K562 (cell line): ENCODE measurements around the gene DNASE1L2. TPM values are rescaled to one million over a fixed set of nuclear protein-coding genes. Genes with fewer than 3 reads are reported as not detected.
A peak's percentile ranks its signal among the peaks of the same experiment; 100 is the strongest.

Experiments used
- ATAC-seq: fragments of 200-7000 bp; cut with Tn5 transposase; 3 replicates; pipeline ENCODE4 v1.9.1; 2020; ENCODE audit warnings: moderate library complexity
- BruUV-seq: library from RNA; stranded (reverse); fragments of 400-500 nt; replicated peaks from 2 replicates; lab custom pipeline; 2021; lab: Mats Ljungman, UMichigan
- CTCF ChIA-PET: fragments of 300-600 bp; formaldehyde crosslinking; extraction: SDS; loops from one replicate; lab custom pipeline; 2021; ENCODE audit warnings: low intra/inter-chr PET ratio; lab: Yijun Ruan, JAX
- POLR2A ChIA-PET: fragments of 300-600, 350-650 bp; sonication (Branson Sonifier 250); formaldehyde crosslinking; extraction: SDS; loops from one replicate; lab custom pipeline; 2021; ENCODE audit warnings: antibody characterized with exemption, inconsistent platforms; lab: Yijun Ruan, JAX
- DNase-seq, 4 experiments: peaks; one replicate each; pipeline versions ENCODE4 v3.0.0 to v3.0.0-alpha.2; 2011 to 2018; ENCODE audit warnings: low spot score in 3 of 4, mixed read lengths in 3 of 4; ENCODE audit errors: extremely low read depth in 1 of 4
- FAIRE-seq: peaks from 2 replicates; lab custom pipeline; 2011; peaks lifted over from hg19 to GRCh38; lab: Jason Lieb, UNC
- H2AFZ ChIP-seq: 2 replicates; pipeline ENCODE4 v1.6.0; 2011; ENCODE audit warnings: low read depth, low read length, control low read depth, inconsistent platforms
- H3K27ac ChIP-seq: fragments of 200-600 bp; 3 replicates; pipeline ENCODE4 v1.8.0; 2011; ENCODE audit warnings: low read depth, mild to moderate bottlenecking, control low read depth, inconsistent platforms, low read length, moderate library complexity, mixed read lengths; ENCODE audit errors: extremely low read depth
- H3K27me3 ChIP-seq, 2 experiments: fragments of 300-600 bp in 1 of 2; 2 replicates in 1 of 2; 3 replicates in 1 of 2; pipeline versions ENCODE4 v1.6.0 to v1.8.0; 2011; ENCODE audit warnings: inconsistent platforms in 2 of 2, low read length in 2 of 2, mild to moderate bottlenecking in 1 of 2, mixed read lengths in 1 of 2, moderate library complexity in 1 of 2; ENCODE audit not compliant: control insufficient read depth in 2 of 2, insufficient read depth in 2 of 2
- H3K36me3 ChIP-seq: fragments of 300-600 bp; 3 replicates; pipeline ENCODE4 v1.8.0; 2011; ENCODE audit warnings: mild to moderate bottlenecking, low read length, inconsistent platforms; ENCODE audit not compliant: control insufficient read depth, insufficient read depth
- H3K4me1 ChIP-seq, 2 experiments: fragments of 200-600 bp in 1 of 2; replicated peaks in 1 of 2; 2 replicates in 1 of 2; 3 replicates in 1 of 2; pipeline versions ENCODE4 v1.5.1 to v1.8.0; 2011; ENCODE audit warnings: inconsistent platforms in 2 of 2, low read length in 2 of 2, mild to moderate bottlenecking in 1 of 2, mixed read lengths in 1 of 2, moderate library complexity in 1 of 2; ENCODE audit not compliant: control insufficient read depth in 2 of 2, insufficient read depth in 2 of 2
- H3K4me2 ChIP-seq: 2 replicates; pipeline ENCODE4 v1.6.1; 2011; ENCODE audit warnings: low read length, control low read depth, inconsistent platforms, mixed read lengths; ENCODE audit not compliant: insufficient read depth
- H3K4me3 ChIP-seq: fragments of 200-600 bp; sonication (generic), shearing (Covaris generic); 2 replicates; pipeline ENCODE4 v1.5.1; 2016; ENCODE audit warnings: control low read depth, inconsistent platforms
- H3K79me2 ChIP-seq: fragments of 200-600 bp; 3 replicates; pipeline ENCODE4 v1.8.0; 2011; ENCODE audit warnings: low read length, inconsistent platforms; ENCODE audit not compliant: control insufficient read depth, insufficient read depth
- H3K9ac ChIP-seq, 2 experiments: 2 replicates each; pipeline versions ENCODE4 v1.6.0 to v1.6.1; 2011; ENCODE audit warnings: low read depth in 2 of 2, low read length in 2 of 2, control low read depth in 1 of 2, inconsistent platforms in 1 of 2, mild to moderate bottlenecking in 1 of 2, mixed read lengths in 1 of 2; ENCODE audit not compliant: insufficient read depth in 1 of 2
- H3K9me1 ChIP-seq: one replicate; pipeline ENCODE4 v1.6.0; 2011; ENCODE audit warnings: inconsistent platforms, mild to moderate bottlenecking, low read length, moderate library complexity; ENCODE audit not compliant: control insufficient read depth, insufficient read depth
- H3K9me3 ChIP-seq: replicated peaks from 2 replicates; pipeline ENCODE4 v1.5.1; 2011; ENCODE audit warnings: low read depth, low read length, inconsistent platforms; ENCODE audit not compliant: control insufficient read depth, insufficient read depth
- H4K20me1 ChIP-seq: replicated peaks from 2 replicates; pipeline ENCODE4 v1.6.1; 2011; ENCODE audit warnings: low read length, inconsistent platforms, mixed read lengths; ENCODE audit not compliant: control insufficient read depth, insufficient read depth
- GABPA ChIP-seq: fragments of 200-800 bp; sonication (Bioruptor generic); conservative IDR thresholded peaks from 2 replicates; pipeline ENCODE4 v1.6.1; 2016; ENCODE audit warnings: low read depth, missing genetic modification characterization, missing compliant biosample characterization
- MAFF ChIP-seq: IDR thresholded peaks from 2 replicates; pipeline ENCODE4 v1.6.1; 2012; ENCODE audit warnings: low read length, improper control_type of control experiment
- ZNF121 ChIP-seq: sonication (generic); formaldehyde crosslinking; conservative IDR thresholded peaks from 2 replicates; pipeline ENCODE4 v1.8.0; 2022; ENCODE audit warnings: missing genetic modification reagents
- ZNF76 ChIP-seq: fragments of 250-450 bp; sonication (Bioruptor Pico); IDR thresholded peaks from 2 replicates; pipeline ENCODE4 v1.4.0; 2020; ENCODE audit warnings: mild to moderate bottlenecking, moderate library complexity, borderline replicate concordance
- WGBS: fragments of 100-300 bp; shearing (Covaris generic); methylation state at CpG from one replicate; pipeline ENCODE4 v1.1.6; 2016; ENCODE audit warnings: low coverage, mixed read lengths; ENCODE audit not compliant: insufficient coverage; ENCODE audit errors: missing lambda C conversion rate; 5-methylcytosine and 5-hydroxymethylcytosine counted together
- in situ Hi-C: fragments of 300-500 bp; cut with MboI; formaldehyde crosslinking; loops from 4 replicates; pipeline ENCODE4 v1.15.0; 2018; ENCODE audit warnings: inconsistent platforms, mixed read lengths
- intact Hi-C: fragments of 100-400 bp; cut with micrococcal nuclease; formaldehyde crosslinking; loops from 2 replicates; pipeline ENCODE4 v1.14.2; 2022
- polyA plus RNA-seq, 8 experiments: library from polyadenylated mRNA; depleted of rRNA in 4 of 8; stranded (reverse) in 5 of 8; unstranded in 3 of 8; fragments of >200 nt; fragmentation: Nextera tagmentation in 2 of 8; fragmentation: Illumina TruSeq in 1 of 8; extraction: Ambion mirVana in 2 of 8; extraction: Trizol in 1 of 8; gene quantifications; 2 replicates each; pipeline versions ENCODE4 v1.2.1 to v1.2.3, GENCODE V29; 2011 to 2014; ENCODE audit warnings: inconsistent platforms in 1 of 8, missing spikeins in 1 of 8
- total RNA-seq, 7 experiments: library from RNA; depleted of rRNA in 6 of 7; stranded (reverse); fragments of >200 nt in 6 of 7; fragmentation: Illumina TruSeq in 2 of 7; extraction: Trizol in 2 of 7; gene quantifications; 2 replicates each; pipeline versions ENCODE4 v1.2.1 to v1.2.3, GENCODE V29; 2011 to 2021; ENCODE audit warnings: low replicate concordance in 1 of 7
- TF ChIP-seq, protein P1 (sequence below): fragments of 250-450 bp; sonication (Bioruptor Pico); IDR thresholded peaks from 2 replicates; pipeline ENCODE4 v1.4.0; 2020; ENCODE audit warnings: borderline replicate concordance

Gene DNASE1L2
- total and polyA plus RNA-seq, 9 of the 15 experiments (the other 6 are each of a cell fraction or from before 2014, with no cell fraction given) = 0.08 to 2.7 (median 1.7) TPM; not detected in 1

DNA sequence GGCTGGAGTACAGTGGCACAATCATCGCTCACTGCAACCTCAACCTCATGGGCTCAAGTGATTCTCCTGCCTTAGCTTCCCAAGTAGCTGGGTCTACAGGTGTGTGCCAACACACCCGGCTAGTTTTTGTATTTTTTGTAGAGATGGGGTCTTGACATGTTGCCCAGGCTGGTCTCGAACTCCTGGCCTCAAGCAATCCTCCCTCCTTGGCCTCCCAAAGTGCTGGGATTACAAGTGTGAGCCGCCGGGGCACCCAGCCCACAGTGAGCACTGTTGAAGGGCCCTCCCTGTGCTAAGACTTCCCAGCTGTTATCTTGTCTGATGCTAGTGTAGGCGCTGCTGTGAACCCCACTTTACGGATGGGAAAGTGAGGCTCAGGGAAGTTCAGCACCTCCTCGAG is 47.8 kb upstream of the DNASE1L2 start:
- intact Hi-C loops = no loop called here
- ATAC-seq (no peak), DNase-seq (no peak)
- H3K27me3 ChIP-seq = no peaks in the 10 kb centered on the region
- 0 out of 2 replicates have a peak, but pooled peaks cover 3% of the 10 kb centered on the region for H4K20me1 ChIP-seq
- CTCF ChIA-PET = no interaction called here
- TF ChIP-seq, protein P1, sequence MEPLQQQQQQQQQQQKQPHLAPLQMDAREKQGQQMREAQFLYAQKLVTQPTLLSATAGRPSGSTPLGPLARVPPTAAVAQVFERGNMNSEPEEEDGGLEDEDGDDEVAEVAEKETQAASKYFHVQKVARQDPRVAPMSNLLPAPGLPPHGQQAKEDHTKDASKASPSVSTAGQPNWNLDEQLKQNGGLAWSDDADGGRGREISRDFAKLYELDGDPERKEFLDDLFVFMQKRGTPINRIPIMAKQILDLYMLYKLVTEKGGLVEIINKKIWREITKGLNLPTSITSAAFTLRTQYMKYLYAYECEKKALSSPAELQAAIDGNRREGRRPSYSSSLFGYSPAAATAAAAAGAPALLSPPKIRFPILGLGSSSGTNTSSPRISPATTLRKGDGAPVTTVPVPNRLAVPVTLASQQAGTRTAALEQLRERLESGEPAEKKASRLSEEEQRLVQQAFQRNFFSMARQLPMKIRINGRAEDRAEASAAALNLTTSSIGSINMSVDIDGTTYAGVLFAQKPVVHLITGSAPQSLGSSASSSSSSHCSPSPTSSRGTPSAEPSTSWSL = no peak
- peak; percentile 69; the same call in 1 of the 2 replicates for TF ChIP-seq ZNF121 (CRISPR knock-in tag)
- no peak for TF ChIP-seq ZNF76 (CRISPR knock-in tag)
- TF ChIP-seq GABPA (tag) = no peak
- TF ChIP-seq MAFF = no peak
- TF ChIP-seq, all 486 proteins: peak for 1
- POLR2A ChIA-PET = no interaction called here
- H3K9ac ChIP-seq = peak overlapping the region in 1 of 2 experiments; percentile 71; a peak in 2 of 4 replicates
- whole genome bisulfite sequencing = 74% methylated on average over 7 of the region's 8 CpGs
- no peak overlapping the region for H3K4me2 ChIP-seq
- in situ Hi-C loops = no loop called here
- no peak for FAIRE-seq
- no peaks in the 10 kb centered on the region for H3K9me1 ChIP-seq
- H3K9me3 ChIP-seq = no peaks in the 10 kb centered on the region
- H3K27ac ChIP-seq = no peak overlapping the region
- no TSS peak for BruUV-seq
- no peak overlapping the region for H2AFZ ChIP-seq
- peaks cover 0 to 68% of the 10 kb centered on the region in 2 experiments; a peak in 2 of 5 replicates for H3K4me1 ChIP-seq
- no peaks in the 10 kb centered on the region for H3K79me2 ChIP-seq
- no peaks in the 10 kb centered on the region for H3K36me3 ChIP-seq
- no peak overlapping the region for H3K4me3 ChIP-seq
